Fibroblast of lung (primary cell): ENCODE measurements around the gene PRKAG2.

Source experiments
- CTCF ChIP-seq, 2 donors: IDR thresholded peaks in 1 of 2; conservative IDR thresholded peaks in 1 of 2; 1 replicate in 1 of 2; 2 replicates in 1 of 2; pipeline ENCODE4 v1.5.1; 2011 to 2012; ENCODE audit warnings: low read length in 2 of 2, control low read depth in 1 of 2, inconsistent platforms in 1 of 2, low read depth in 1 of 2, mild to moderate bottlenecking in 1 of 2
- EZH2 ChIP-seq: IDR thresholded peaks from 2 replicates; pipeline ENCODE4 v1.5.1; 2012; ENCODE audit warnings: low read length, control low read depth, mild to moderate bottlenecking; ENCODE audit errors: missing control alignments

DNA sequence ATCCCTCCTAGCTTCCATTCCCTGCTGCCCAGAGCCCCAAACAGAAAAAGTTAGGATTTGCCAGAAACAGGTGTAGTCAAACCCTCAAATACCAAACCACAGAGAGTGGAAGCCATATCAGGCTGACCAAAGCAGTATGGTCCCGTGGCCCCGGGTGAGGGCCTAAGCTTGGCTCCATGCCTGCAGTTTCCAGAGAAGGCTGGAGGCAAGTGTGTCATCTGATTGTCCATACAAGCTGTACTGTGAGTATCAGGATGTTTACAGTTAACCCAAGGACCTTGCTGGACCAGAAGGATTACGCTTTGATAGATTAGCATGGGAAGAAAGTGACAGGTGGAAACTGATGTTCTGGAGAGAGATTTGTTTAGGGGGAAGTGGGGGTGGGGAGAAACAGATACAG, 96.3 kb downstream of the PRKAG2 start:
- TF ChIP-seq CTCF (conservative IDR thresholded peaks at IDR 0.05 in 1 of 2, IDR thresholded peaks at IDR 0.05 in 1 of 2; ENCODE audit: low read depth in 1 of 2, low read length in 2 of 2): no peak
- no peak for TF ChIP-seq EZH2
